AG10803 (cell line): ENCODE results near the gene KRTAP4-8.
"Not testable (repeated sequence)": the region's sequence is repeated elsewhere in the genome, so short reads cannot be mapped to it uniquely, and the experiment has no call there.

ENCODE experiments used
- DNase-seq: peaks from one replicate; pipeline ENCODE4 v3.0.0; 2010; ENCODE audit warnings: low read depth
- H3K4me3 ChIP-seq: 2 replicates; pipeline ENCODE4 v1.5.1; 2011; ENCODE audit warnings: mild to moderate bottlenecking, low read length, control low read depth
- CTCF ChIP-seq: conservative IDR thresholded peaks from 2 replicates; pipeline ENCODE4 v1.5.1; 2011; ENCODE audit warnings: mild to moderate bottlenecking, low read length, control low read depth, inconsistent platforms

KRTAP4-8 gene

GRCh38 chr17:41076788-41077187 lies 21.2 kb downstream of the KRTAP4-8 start:
- no peak for DNase-seq
- no peak for TF ChIP-seq CTCF
- H3K4me3 ChIP-seq, result no peak overlapping the region

DNA sequence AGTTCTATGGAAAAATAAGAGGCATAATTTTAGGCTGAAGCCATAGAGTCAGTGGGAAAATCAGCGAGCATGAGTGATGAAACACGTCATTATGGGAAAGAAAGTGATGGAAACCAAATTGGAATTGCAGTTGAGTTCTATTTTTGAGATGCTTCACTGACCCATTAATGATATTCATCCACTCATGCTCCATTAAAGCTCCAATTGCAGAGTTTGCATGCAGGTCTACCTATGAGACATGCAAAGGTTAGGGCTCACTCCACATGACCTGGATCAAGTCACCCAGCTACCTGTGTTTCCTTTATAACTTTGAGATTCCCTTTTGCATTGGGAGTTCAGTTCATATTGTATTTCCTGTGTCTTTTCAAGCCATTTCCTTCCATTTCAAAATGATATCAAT lies 24.3 kb downstream of the KRTAP4-8 start:
- no peak for DNase-seq
- no peak overlapping the region for H3K4me3 ChIP-seq
- TF ChIP-seq CTCF, result no peak

- DNase-seq, result no peak
- H3K4me3 ChIP-seq, result no peak overlapping the region
- no peak for TF ChIP-seq CTCF
Observed at GRCh38 chr17:41071606-41072360, 26.2 kb downstream of the KRTAP4-8 start.

GRCh38 chr17:41069031-41069430 lies 28.9 kb downstream of the KRTAP4-8 start:
- DNase-seq, result no peak
- TF ChIP-seq CTCF, result no peak
- H3K4me3 ChIP-seq, result no peak overlapping the region

DNA sequence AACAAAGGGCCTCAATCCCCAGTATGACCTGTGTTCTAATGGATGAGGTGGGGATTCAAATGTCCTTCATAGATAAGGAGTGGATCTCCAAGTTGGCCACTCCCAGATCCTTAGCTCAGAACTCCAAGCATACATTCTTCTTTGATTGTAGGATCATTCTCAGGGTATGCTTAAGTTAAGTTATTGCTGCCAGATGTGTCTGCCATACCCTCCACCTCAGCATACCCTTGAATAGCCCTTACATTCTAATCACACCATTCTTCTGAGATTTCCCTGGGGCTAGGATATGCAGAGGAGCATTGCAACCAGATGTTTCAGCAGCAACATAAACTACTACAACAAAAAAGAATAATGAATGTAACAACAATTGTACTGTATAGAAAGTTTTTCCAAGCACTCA lies 30.7 kb downstream of the KRTAP4-8 start:
- no peak overlapping the region for H3K4me3 ChIP-seq
- DNase-seq, result peak; percentile 87
- no peak for TF ChIP-seq CTCF

- no peak within 1 kb of the TSS for H3K4me3 ChIP-seq
- DNase-seq, result peak; percentile 92
- TF ChIP-seq CTCF, result no peak
Observed at GRCh38 chr17:41065829-41066624, 31.9 kb downstream of the KRTAP4-8 start, which contains the start of gene KRTAP2-4. Gene KRTAP2-4 (minus strand): TSS chr17:41065879. CDS start chr17:41065845, 34 bp downstream.

DNA sequence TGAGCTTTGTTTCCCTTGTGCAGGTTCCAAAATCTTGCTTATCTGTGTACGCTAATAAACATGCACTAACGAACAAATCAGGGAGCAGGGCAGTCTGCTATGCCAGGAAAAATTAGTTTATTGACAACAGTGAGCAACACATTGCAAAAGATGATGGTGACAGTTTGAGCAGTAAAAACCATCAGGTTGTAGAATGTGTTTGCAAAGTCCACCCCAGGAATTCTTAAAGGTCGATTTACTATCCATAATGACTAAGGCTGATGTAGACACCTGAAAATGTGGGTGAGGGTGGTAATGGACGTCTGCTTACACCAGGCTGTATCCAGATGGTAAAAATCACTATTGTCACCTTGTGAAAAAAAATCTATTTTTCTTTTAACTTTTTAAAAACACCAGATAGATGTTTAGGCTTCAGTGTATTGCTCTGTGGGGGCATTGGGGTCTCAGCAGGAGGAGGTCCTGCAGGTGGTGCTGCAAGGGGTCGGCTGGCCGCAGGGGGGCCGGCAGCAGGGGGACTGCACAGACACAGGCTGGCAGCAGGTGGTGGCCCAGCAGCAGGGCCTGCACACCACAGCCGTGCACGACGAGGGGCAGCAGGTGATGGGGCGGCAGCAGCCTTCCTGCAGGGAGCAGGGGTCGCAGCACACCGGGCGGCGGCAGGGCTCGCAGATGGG lies 32.8 kb downstream of the KRTAP4-8 start:
- DNase-seq, H3K4me3 ChIP-seq: not testable (repeated sequence)
